Activated effector memory CD4-positive, alpha-beta T cell treated with Interleukin-2 at 50 U/mL for 16 hours (primary cell): ENCODE results near the gene PCYT2.
"Not testable (repeated sequence)": the region's sequence is repeated elsewhere in the genome, so short reads cannot be mapped to it uniquely, and the experiment has no call there.

Experiments
- DNase-seq: peaks from one replicate; pipeline ENCODE4 v3.0.0-alpha.2; 2020

PCYT2 gene

GRCh38 chr17:81926451-81927151 is 15.4 kb upstream of the PCYT2 start:
- DNase-seq = peak; percentile 36

DNA sequence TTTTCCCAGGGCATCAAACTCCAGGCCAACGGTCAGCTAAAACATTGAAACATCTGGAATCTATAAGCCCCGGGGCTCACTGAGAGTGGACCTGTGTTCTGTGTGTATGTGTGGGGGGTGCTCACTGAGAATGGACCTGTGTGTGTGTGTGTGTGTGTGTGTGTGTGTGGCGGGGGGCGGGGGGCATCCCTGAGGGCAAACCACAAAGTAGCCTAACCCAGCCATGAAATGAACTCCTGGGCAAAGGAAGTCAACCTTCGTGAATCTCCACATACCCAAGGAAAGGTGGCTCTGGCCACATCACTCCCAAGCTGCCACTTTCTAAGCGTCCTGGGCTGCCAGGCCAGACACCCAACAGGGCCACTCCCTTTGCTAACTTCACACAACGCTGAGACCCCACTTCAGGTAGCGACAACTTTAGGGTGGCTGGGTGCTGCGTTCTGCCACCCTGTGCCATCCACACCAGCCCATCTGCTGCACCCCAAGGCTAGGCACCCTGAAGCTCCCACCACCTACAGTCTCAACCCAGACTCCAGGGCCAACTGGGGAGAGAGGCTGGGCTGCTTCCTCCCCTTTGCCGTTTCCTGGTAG is 14.8 kb upstream of the PCYT2 start:
- DNase-seq = no peak

DNA sequence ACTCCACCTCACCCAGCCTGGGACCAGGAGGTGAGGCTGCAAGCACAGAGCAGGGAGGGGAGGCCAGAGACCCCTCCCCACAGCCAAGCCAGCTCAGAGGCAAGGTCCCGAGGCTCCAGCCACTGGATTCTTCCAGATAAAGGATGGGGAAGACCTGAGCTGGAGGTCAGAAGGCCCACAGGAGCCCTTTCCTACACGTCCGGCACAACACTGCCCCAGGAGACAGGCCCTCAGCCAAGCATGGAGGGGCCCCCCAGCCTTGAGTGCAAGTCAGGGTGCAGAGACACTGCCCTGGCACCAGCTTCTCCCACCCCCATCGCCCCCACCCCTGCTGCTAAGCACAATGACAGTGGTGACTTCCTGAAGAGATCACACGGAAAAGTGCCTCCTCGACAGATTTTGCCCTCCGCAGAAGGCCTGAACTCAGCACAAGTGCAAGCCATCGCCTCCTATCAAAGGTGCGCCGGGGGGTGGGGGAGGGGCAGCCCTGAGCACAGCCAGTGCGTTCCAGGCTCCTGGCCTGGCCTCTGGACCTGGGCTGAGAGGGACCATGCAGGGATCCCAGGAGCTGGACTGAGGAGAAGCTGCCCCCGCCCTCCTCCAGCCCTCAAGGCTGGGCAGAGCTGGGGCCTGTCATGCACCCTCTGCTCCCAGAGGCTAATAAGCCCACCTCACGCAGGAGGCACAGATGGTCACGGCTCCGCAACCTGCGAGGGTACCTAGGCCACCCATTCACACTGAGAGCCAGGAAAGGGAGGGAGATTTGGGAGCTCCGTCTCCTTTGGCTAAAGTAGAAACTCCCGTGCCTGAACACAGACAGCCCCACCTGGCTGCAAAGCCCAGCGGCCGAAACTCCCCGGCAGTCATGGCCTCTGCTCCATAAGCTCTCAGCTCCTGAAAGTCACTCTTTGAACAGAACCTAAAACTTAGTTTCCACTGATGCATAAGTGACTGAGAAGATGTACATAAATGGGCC is 13.6 kb upstream of the PCYT2 start:
- DNase-seq = no peak

DNA sequence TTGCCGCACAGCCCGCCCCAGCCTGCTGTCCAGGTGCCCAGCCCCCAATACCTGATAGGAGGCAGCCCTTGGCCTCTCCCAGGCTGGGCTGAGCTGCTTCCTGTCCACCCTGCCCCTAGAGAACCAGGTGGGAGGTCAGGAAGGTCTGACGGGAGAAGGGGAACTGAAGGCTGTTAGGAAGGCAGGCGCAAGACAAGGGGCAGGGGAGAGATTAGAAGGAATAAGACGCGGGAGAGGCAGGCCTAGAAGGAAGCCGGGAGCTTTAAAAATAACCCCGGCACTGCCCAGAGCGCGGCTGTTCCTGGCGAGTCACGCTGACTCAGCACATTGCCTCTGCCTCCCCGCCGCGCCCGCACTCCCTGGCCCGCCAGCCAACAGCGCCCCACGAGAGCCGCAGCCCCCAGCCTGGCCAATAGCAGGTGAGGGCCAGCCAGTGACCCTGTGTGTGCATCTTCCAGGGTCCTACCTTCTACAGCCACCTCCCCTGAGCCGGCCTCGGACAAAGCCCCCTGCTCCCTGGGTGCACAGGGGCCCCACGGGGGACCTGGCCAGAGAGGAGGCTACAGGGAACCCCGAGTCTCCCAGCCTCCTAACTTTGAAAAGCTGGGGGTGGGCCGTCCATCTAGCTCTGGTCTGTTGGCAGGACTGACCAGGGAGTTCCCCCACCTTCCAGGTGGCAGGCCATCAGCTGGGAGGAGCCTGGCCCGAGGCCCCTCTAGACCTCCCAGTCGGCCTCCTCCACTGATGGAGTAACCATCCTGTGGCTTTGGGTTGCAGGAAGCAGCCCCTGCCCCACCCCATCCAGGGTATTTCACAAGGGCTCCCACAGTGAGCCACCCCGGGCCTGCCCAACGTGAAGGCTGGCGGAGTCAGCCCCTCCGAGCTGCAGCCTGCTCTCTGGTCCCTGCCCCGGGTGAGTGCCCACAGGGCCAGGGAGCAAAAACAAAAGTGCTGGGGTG is 12.4 kb upstream of the PCYT2 start:
- DNase-seq = no peak

DNA sequence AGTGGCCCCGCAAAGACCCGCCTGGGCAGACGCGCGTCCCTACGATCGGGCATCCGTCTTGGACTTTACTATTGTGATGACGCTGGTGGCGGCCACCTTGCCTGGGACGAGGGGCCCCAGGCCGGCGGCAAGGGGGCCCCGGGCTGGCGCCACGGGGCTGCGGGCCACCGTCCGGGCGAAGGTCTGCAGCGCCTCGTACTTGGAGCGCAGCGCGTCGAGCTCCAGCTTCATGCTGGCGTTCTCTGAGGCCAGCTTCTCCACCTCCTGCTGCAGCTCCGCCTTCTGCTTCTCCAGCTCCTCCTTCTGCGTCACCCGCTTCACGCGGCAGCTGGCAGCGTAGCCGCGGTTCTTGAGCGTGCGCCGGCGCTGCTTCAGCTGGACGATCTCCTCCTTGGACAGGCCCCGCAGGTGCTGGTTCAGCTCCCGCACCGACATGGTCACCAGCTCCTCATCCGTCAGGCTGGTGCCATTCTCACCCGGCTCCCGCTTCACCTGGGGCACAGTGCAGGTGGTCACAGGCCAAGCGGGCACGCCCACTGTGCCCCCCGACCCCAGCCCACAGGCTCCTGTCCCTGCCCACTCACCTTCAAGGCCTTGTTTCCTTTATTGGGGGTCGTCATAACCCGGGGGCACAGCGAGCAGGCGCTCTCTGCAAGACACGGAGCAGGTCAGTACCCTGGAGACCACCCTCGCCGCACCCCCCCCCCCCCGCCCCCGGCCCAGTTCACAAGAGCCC is 11.5 kb upstream of the PCYT2 start:
- DNase-seq = no peak

DNA sequence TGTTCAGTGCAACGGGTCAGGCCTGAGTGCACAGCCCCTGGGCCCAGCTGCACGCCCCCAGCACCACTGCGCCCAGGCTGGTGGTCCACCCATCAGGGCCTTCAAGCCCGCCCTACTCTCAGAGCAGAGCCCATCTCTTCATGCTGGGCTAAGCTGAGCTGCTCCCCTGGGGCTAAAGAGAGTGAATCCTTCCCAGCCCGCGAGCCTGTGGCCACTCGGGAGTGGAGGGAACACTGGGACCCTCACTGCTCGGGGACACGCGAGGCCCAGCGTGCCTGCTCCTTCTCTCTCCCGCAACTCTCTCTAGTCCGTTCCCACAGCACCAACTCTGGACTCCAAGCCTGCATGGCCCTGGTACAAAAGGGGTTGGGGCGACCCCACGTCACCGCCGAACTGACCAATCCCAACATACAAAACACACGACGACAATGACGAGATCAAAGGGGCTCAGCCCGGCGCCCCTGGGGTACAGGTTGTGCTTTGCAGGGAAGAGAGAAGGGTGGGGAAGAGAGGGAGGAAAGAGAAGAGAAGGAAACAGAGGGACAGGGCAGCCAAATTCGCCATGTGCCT is 10.9 kb upstream of the PCYT2 start:
- DNase-seq = no peak

DNA sequence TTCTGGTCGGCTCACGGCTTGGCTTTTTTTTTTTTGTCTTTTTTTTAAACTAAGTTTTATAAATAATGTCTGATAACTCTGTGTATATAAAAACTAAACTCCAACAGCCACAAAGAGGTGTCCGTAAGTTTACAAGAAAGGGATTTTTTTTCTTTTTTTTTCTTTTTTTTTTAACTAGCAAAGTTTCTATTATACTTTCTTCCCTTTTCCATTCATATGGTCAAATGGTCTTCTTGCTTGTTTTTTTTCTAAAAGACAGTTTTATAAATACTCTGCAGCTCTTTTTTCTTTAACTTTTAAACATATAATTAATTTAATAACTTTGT is 10.3 kb upstream of the PCYT2 start:
- DNase-seq = no peak

DNA sequence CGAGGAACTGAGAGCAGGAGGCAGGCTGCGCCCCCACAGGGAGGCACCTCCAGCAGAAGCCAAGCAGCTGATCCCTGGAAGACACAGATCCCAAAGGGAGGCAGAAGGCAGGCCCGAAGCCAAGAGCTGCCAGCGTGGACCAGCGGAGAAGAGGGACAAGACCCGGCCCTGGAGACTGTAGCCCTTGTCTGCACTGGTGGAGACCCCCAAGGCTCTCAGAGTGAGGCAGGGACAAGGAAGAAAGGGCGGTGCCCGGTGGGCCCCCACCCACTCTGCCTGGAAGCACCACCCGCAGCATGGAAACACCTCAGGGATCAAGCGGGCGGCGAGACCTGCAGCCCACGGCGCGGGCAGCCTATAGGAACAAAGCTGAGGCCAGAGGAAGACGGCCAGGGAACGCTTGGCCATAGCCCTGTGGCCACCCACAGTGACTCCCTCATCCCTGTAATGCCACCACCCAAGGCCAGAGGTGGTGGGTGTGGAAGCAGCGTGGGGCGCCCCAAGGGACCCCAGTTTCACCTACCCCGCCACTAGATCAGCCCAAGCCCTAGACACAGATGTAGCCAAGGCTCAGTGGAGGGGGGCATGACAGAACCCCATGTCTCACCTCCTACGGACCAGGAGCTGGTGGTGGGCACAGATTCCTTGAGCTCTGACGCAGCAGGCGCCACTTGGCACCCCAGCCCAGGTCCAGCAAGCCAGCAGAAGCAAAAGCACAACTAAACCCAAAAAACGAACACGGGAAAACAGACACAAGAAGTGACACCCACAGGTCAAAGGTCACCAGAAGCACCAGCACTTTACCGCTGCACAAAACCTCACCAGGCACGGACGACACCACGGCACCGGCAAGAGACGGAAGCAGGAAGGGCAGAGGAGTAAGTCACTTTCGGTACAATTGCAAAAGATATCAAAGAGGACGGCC is 9.7 kb upstream of the PCYT2 start:
- no peak for DNase-seq

GRCh38 chr17:81918832-81919545 is 7.8 kb upstream of the PCYT2 start:
- DNase-seq = no peak

GRCh38 chr17:81918333-81918669 is 7.1 kb upstream of the PCYT2 start:
- DNase-seq = not testable (repeated sequence)

GRCh38 chr17:81917565-81918332 is 6.5 kb upstream of the PCYT2 start, which contains the start of gene SIRT7:
Gene SIRT7, minus strand, starts transcription at chr17:81918176. Its CDS starts 45 bp downstream, at chr17:81918131.
- peak; percentile 75 for DNase-seq

DNA sequence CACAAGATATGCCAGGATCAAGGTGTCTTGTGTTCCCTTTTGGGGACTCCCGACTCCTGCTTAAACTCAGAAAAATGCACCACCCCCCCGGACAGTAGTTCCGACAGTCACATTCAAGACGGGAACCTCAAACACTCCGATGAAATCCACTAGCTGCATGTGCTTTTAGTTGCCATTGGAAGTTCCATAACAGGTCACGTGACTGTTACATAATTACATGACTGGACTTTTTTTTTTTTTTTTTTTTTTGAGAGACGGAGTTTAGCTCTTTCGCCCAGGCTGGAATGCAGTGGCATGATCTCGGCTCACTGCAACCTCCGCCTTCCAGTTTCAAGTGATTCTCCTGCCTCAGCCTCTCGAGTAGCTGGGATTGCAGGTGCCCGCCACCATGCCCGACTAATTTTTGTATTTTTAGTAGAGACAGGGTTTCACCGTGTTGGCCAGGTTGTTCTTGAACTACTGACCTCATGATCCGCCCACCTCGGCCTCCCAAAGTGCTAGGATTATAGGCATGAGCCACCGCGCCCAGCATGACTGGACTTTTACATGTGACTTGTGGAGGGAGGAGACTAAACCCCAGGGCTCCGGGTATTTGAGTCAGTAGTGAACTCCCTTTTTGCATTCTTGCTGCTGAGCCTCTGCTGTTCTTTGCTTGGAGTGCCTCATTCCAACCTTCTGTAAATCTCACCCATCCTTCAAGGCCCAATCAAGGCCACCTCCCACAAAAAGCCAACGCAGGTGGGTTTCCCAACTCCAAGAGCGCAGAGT is 5.2 kb upstream of the PCYT2 start:
- DNase-seq = no peak

DNA sequence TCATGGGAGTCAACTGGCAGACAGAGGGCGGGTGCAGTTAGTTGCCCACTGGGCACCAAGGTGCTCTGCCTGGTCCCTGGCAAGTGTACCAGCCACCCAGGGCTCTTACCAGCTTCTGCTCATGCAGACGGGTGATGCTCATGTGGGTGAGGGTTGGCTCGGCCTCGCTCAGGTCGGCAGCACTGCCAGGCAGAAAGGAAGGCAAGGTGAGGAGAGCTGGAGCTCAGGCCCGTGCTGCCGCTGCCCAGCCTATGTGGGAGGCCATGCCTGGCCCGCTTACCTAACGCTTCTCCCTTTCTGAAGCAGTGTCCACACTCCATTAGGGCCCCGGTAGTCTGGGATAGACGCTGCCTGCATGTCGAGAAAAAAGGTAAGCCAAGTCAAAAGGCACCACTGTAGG is 4.1 kb upstream of the PCYT2 start:
- DNase-seq = no peak

DNA sequence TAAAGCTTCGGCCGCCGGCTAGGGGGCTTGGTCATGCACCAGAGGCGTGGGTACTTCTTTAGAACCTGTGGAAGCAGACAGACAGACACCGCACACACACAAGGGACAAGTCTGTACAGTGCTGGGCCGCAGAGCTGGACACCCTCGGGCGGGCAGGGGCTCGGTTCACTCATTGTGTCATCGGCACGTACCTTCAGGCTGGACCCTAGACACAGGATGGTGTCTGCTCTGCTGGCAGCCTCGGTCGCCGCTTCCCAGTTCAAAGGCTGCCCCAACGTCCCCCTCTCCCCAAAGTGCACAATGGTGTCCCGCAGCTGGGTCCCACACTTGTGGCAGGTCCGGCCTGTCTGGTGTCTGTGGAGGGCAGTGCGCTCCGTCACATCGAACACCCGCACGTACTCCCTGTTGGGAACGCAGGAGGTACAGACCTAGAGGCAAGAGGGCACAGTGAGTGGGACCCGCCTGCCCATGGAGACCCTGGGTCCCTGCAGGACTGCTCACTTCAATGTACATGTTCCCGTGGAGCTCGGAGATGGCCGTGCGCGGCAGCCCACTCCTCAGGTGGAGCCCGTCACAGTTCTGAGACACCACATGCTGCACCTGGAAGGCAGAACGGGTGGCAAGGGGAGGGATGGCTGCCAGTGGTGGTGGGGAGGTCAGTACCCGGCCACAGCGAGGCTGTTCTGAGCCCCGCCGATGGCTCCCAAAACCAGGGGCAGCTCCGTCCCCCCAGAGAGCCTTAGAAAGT is 3.1 kb upstream of the PCYT2 start:
- DNase-seq = no peak

- DNase-seq = no peak
Measured at GRCh38 chr17:81913394-81914102, 2.3 kb upstream of the PCYT2 start.

DNA sequence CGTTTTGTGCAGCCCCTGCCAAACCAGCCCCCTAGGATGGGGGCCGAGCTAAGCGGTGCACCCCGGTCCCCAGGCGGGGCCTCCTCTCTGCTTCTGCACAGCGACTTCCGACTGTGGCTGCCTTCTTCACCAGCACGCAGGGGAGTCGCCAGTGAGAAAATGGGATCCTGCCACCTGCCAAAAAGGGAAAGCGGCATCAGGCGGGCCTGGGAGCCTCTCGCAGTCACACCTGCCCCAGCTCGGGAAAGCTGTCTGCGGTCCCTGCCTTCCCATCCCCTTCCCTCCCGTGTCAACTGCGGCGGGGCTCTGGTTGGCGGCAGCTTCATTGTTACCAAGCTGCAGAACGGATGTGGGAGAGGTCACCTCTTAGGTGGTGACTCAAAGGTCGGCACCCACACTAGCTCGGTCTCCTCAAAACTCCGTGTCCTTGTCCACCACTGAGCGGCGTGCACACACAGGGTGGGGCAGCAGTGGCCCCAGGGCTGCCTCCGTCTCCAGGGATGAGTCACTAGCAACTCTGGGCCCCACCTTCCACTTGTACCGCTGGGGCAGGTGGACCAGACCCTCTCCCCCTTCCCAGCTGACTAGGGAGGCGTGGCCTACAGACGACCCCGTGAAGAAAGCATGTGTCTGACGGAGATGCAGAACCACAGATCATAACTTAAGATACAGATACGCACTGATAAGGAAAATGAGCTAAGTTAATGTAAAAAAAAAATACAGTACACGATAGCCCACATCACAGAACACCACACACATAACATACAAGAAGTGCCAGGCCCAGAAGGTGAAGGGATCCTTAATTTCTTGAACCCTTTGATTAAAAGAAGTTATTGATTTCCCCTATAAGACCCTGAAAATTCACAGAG is 1.5 kb upstream of the PCYT2 start:
- no peak for DNase-seq
